ENCODE results near the gene RRN3.

GRCh38 chr16:15073101-15073500, 21.0 kb downstream of the RRN3 start:
- TF ChIP-seq, protein P1, sequence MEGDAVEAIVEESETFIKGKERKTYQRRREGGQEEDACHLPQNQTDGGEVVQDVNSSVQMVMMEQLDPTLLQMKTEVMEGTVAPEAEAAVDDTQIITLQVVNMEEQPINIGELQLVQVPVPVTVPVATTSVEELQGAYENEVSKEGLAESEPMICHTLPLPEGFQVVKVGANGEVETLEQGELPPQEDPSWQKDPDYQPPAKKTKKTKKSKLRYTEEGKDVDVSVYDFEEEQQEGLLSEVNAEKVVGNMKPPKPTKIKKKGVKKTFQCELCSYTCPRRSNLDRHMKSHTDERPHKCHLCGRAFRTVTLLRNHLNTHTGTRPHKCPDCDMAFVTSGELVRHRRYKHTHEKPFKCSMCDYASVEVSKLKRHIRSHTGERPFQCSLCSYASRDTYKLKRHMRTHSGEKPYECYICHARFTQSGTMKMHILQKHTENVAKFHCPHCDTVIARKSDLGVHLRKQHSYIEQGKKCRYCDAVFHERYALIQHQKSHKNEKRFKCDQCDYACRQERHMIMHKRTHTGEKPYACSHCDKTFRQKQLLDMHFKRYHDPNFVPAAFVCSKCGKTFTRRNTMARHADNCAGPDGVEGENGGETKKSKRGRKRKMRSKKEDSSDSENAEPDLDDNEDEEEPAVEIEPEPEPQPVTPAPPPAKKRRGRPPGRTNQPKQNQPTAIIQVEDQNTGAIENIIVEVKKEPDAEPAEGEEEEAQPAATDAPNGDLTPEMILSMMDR (conservative IDR thresholded peaks at IDR 0.05; ENCODE audit: low read depth, low read length): no peak
- TF ChIP-seq EZH2 (IDR thresholded peaks at IDR 0.05; ENCODE audit: low read length, unreplicated experiment): no peak

Measured in PC-3 (cell line).